GM23338 (cell line): ENCODE results near the gene SNAPC2. TPM values are rescaled to one million over a fixed set of nuclear protein-coding genes. Genes with fewer than 3 reads are reported as not detected.

Experiments used
- ATAC-seq: fragments of 200-7000 bp; cut with Tn5 transposase; 3 replicates; pipeline ENCODE4 v1.9.1; 2020
- DNase-seq: peaks from one replicate; pipeline ENCODE4 v3.0.0-alpha.2; 2015; ENCODE audit warnings: low spot score
- H2AFZ ChIP-seq: fragments of 200-600 bp; sonication (generic); 2 replicates; pipeline ENCODE4 v1.8.0; 2016; ENCODE audit warnings: antibody characterized with exemption, mild to moderate bottlenecking, moderate library complexity
- H3F3A ChIP-seq: fragments of 200-600 bp; sonication (generic); replicated peaks from 2 replicates; pipeline ENCODE4 v1.8.0; 2017; ENCODE audit warnings: antibody characterized with exemption, mixed run types, low read depth
- H3K27ac ChIP-seq: fragments of 200-600 bp; sonication (generic); 2 replicates; pipeline ENCODE4 v1.6.1; 2016; ENCODE audit warnings: low read depth
- H3K27me3 ChIP-seq: fragments of 200-600 bp; sonication (generic); 2 replicates; pipeline ENCODE4 v1.8.0; 2016; ENCODE audit warnings: mild to moderate bottlenecking, mixed run types, moderate library complexity; ENCODE audit not compliant: insufficient read depth
- H3K36me3 ChIP-seq: fragments of 200-600 bp; sonication (generic); 2 replicates; pipeline ENCODE4 v1.8.0; 2016; ENCODE audit warnings: mild to moderate bottlenecking; ENCODE audit not compliant: insufficient read depth
- H3K4me1 ChIP-seq: fragments of 200-600 bp; sonication (generic); 2 replicates; pipeline ENCODE4 v1.8.0; 2016; ENCODE audit warnings: mild to moderate bottlenecking, moderate library complexity; ENCODE audit not compliant: insufficient read depth
- H3K4me2 ChIP-seq: fragments of 200-600 bp; sonication (generic); 2 replicates; pipeline ENCODE4 v1.7.1; 2017; ENCODE audit warnings: mixed run types
- H3K4me3 ChIP-seq: fragments of 200-600 bp; sonication (generic); 2 replicates; pipeline ENCODE4 v1.6.1; 2016; ENCODE audit warnings: mixed run types
- H3K79me2 ChIP-seq: fragments of 200-600 bp; sonication (generic); replicated peaks from 2 replicates; pipeline ENCODE4 v1.8.0; 2017; ENCODE audit warnings: mild to moderate bottlenecking; ENCODE audit not compliant: insufficient read depth
- H3K9me2 ChIP-seq: fragments of 200-600 bp; sonication (generic); 2 replicates; pipeline ENCODE4 v1.8.0; 2017; ENCODE audit not compliant: insufficient read depth
- H4K20me1 ChIP-seq: fragments of 200-600 bp; sonication (generic); replicated peaks from 2 replicates; pipeline ENCODE4 v1.8.0; 2017; ENCODE audit warnings: mild to moderate bottlenecking; ENCODE audit not compliant: insufficient read depth
- H3K27ac Mint-ChIP-seq: 2 replicates; pipeline ENCODE4 v1.8.0; 2020; ENCODE audit warnings: inconsistent platforms, mild to moderate bottlenecking, moderate library complexity, mixed read lengths
- H3K27me3 Mint-ChIP-seq: 3 replicates; pipeline ENCODE4 v1.8.0; 2022; ENCODE audit warnings: low read depth, mild to moderate bottlenecking, moderate library complexity, mixed read lengths, inconsistent platforms; ENCODE audit not compliant: insufficient read depth, poor library complexity
- H3K36me3 Mint-ChIP-seq: 3 replicates; pipeline ENCODE4 v1.8.0; 2021; ENCODE audit warnings: low read depth, mild to moderate bottlenecking, inconsistent platforms, moderate library complexity, mixed read lengths
- H3K4me1 Mint-ChIP-seq: 3 replicates; pipeline ENCODE4 v1.8.0; 2020; ENCODE audit warnings: mild to moderate bottlenecking, inconsistent platforms, mixed read lengths
- H3K4me3 Mint-ChIP-seq: 3 replicates; pipeline ENCODE4 v1.8.0; 2021; ENCODE audit warnings: moderate library complexity, mild to moderate bottlenecking, inconsistent platforms, mixed read lengths
- H3K9me3 Mint-ChIP-seq: 3 replicates; pipeline ENCODE4 v1.8.0; 2020; ENCODE audit warnings: moderate library complexity, mild to moderate bottlenecking, inconsistent platforms, mixed read lengths
- CREB1 ChIP-seq: fragments of 250-450 bp; sonication (Bioruptor Pico); IDR thresholded peaks from 2 replicates; pipeline ENCODE4 v1.5.0; 2020; ENCODE audit warnings: low read depth, mild to moderate bottlenecking, moderate library complexity
- CTCF ChIP-seq, 2 experiments: fragments of 200-600 bp in 1 of 2; sonication (generic) in 1 of 2; conservative IDR thresholded peaks; 2 replicates each; pipeline versions ENCODE4 v1.5.1 to v1.6.1; 2016 to 2017; ENCODE audit warnings: antibody characterized with exemption in 2 of 2, low read depth in 2 of 2, mild to moderate bottlenecking in 2 of 2, moderate library complexity in 1 of 2
- EZH2 ChIP-seq: fragments of 200-600 bp; sonication (generic); IDR thresholded peaks from one replicate; pipeline ENCODE4 v1.8.0; 2017; ENCODE audit warnings: antibody characterized with exemption, mild to moderate bottlenecking, low read depth; ENCODE audit not compliant: unreplicated experiment
- EZH2phosphoT487 ChIP-seq: fragments of 200-600 bp; sonication (generic); IDR thresholded peaks from one replicate; pipeline ENCODE4 v1.8.1; 2018; ENCODE audit warnings: antibody characterized with exemption; ENCODE audit not compliant: unreplicated experiment
- JUNB ChIP-seq: IDR thresholded peaks from one replicate; pipeline ENCODE4 v1.6.1; 2016; ENCODE audit warnings: antibody characterized with exemption; ENCODE audit not compliant: unreplicated experiment
- NANOG ChIP-seq: IDR thresholded peaks from 2 replicates; pipeline ENCODE4 v1.6.1; 2016; ENCODE audit warnings: antibody characterized with exemption, borderline replicate concordance
- POLR2AphosphoS5 ChIP-seq: IDR thresholded peaks from 2 replicates; pipeline ENCODE4 v1.6.1; 2016; ENCODE audit warnings: antibody characterized with exemption, low read depth
- REST ChIP-seq: IDR thresholded peaks from one replicate; pipeline ENCODE4 v1.6.1; 2018; ENCODE audit warnings: antibody characterized with exemption; ENCODE audit not compliant: unreplicated experiment
- STAT1 ChIP-seq: IDR thresholded peaks from one replicate; pipeline ENCODE4 v1.6.1; 2016; ENCODE audit warnings: antibody characterized with exemption; ENCODE audit not compliant: unreplicated experiment
- ZNF114 ChIP-seq: fragments of 250-450 bp; sonication (Bioruptor Pico); IDR thresholded peaks from 2 replicates; pipeline ENCODE4 v1.5.0; 2020; ENCODE audit warnings: mild to moderate bottlenecking, moderate library complexity
- ZNF331 ChIP-seq: fragments of 250-450 bp; sonication (Bioruptor Pico); IDR thresholded peaks from 2 replicates; pipeline ENCODE4 v1.5.0; 2020; ENCODE audit warnings: low read depth, mild to moderate bottlenecking, moderate library complexity
- ZNF462 ChIP-seq: fragments of 250-450 bp; sonication (Bioruptor Pico); IDR thresholded peaks from 2 replicates; pipeline ENCODE4 v1.5.0; 2020; ENCODE audit warnings: mild to moderate bottlenecking, moderate library complexity
- polyA plus RNA-seq: library from polyadenylated mRNA; unstranded; fragments of >200 nt; fragmentation: Nextera tagmentation; extraction: Ambion mirVana; gene quantifications from 2 replicates; pipeline ENCODE4 v1.2.1, GENCODE V29; 2016
- total RNA-seq: library from RNA; depleted of rRNA; stranded (reverse); fragments of >200 nt; shearing (Covaris generic); gene quantifications from 2 replicates; pipeline ENCODE4 v1.2.3, GENCODE V29; 2014
- TF ChIP-seq, protein P1 (sequence below): IDR thresholded peaks from 2 replicates; pipeline ENCODE4 v1.6.1; 2016; ENCODE audit warnings: antibody characterized with exemption

Gene SNAPC2
- total and polyA plus RNA-seq, 2 experiments from 2014 or later, result 17.1 to 25.1 TPM

DNA sequence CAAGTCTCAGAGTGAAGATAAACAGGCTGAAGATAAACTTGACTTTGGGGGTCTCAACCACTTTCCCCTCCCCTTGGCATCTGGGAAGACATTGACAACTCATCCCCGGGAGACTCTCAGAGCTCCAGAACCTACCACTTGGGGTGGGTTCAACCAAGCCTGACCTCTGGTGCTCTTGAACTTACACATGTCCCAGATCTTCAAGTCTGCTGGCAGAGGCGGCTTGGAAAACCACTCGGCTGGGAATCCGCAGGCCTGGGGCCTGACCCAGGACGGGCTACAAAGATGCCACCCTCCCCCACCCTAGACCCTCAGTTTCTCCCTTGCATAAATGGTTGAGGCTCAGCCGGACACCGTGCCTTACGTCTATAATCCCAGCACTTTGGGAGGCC lies 31.3 kb upstream of the SNAPC2 start:
- ATAC-seq (peak; percentile 4; the same call in 1 of the 3 replicates), DNase-seq (no peak)
- H3K79me2 ChIP-seq, result no peaks in the 10 kb centered on the region
- peak overlapping the region; percentile 78 for H3K4me3 ChIP-seq
- no peak overlapping the region for H3K27ac ChIP-seq
- peak overlapping the region; percentile 89 for H3K4me2 ChIP-seq
- peaks cover 17% of the 10 kb centered on the region for H3K27me3 Mint-ChIP-seq
- no peaks in the 10 kb centered on the region for H3K9me2 ChIP-seq
- peaks cover 11% of the 10 kb centered on the region for H3K27me3 ChIP-seq
- H4K20me1 ChIP-seq, result no peaks in the 10 kb centered on the region
- no peaks in the 10 kb centered on the region; the same call in 1 of the 2 replicates for H3K4me1 ChIP-seq
- H3F3A ChIP-seq, result no peaks in the 10 kb centered on the region
- H3K36me3 ChIP-seq, result no peaks in the 10 kb centered on the region
- peak overlapping the region; percentile 66 for H3K4me3 Mint-ChIP-seq
- TF ChIP-seq JUNB, result no peak
- no peak for TF ChIP-seq NANOG
- TF ChIP-seq, protein P1, sequence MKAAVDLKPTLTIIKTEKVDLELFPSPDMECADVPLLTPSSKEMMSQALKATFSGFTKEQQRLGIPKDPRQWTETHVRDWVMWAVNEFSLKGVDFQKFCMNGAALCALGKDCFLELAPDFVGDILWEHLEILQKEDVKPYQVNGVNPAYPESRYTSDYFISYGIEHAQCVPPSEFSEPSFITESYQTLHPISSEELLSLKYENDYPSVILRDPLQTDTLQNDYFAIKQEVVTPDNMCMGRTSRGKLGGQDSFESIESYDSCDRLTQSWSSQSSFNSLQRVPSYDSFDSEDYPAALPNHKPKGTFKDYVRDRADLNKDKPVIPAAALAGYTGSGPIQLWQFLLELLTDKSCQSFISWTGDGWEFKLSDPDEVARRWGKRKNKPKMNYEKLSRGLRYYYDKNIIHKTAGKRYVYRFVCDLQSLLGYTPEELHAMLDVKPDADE, result no peak
- TF ChIP-seq POLR2AphosphoS5, result no peak
- TF ChIP-seq ZNF462 (CRISPR knock-in tag), result no peak
- no peak for TF ChIP-seq ZNF331 (CRISPR knock-in tag)
- TF ChIP-seq EZH2phosphoT487, result no peak
- TF ChIP-seq STAT1, result no peak
- TF ChIP-seq REST, result no peak
- TF ChIP-seq CTCF (conservative IDR thresholded peaks at IDR 0.05; ENCODE audit: low read depth in 2 of 2), result no peak
- TF ChIP-seq CREB1 (CRISPR knock-in tag), result no peak
- no peak for TF ChIP-seq EZH2
- TF ChIP-seq ZNF114 (CRISPR knock-in tag), result no peak
- H3K36me3 Mint-ChIP-seq, result no peaks in the 10 kb centered on the region
- no peaks in the 10 kb centered on the region for H3K9me3 Mint-ChIP-seq
- no peak overlapping the region for H3K27ac Mint-ChIP-seq
- peak overlapping the region; percentile 98 for H2AFZ ChIP-seq
- peaks cover 5% of the 10 kb centered on the region; the same call in 2 of the 3 replicates for H3K4me1 Mint-ChIP-seq
